ENCODE data around the gene MYRFL.
A peak's percentile ranks its signal among the peaks of the same experiment; 100 is the strongest.

The MYRFL gene

GRCh38 chr12:69998922-69999321 lies 173.9 kb downstream of the MYRFL start:
- no peak overlapping the region for H3K27ac ChIP-seq (ENCODE audit: low read length, poor library complexity, severe bottlenecking)
- no peak overlapping the region for H3K9ac ChIP-seq (ENCODE audit: low read length)
- peaks cover 8% of the 10 kb centered on the region for H3K4me1 ChIP-seq (ENCODE audit: control insufficient read depth, insufficient read depth, low read depth, low read length)
- H2BK12ac ChIP-seq (ENCODE audit: low read length in 2 of 2): no peak overlapping the region
- H3K4me3 ChIP-seq (ENCODE audit: insufficient read depth in 1 of 2, low read depth in 1 of 2, low read length in 2 of 2): no peak overlapping the region
- no peak overlapping the region for H2BK120ac ChIP-seq (ENCODE audit: low read depth, low read length)
- H4K91ac ChIP-seq (ENCODE audit: low read length): no peak overlapping the region
- no peak overlapping the region for H3K23ac ChIP-seq (ENCODE audit: low read length in 2 of 2)
- 100% methylated on average over 1 of the region's 2 CpGs for WGBS
- no peak overlapping the region for H3K14ac ChIP-seq (ENCODE audit: low read length in 2 of 2)
- no peak overlapping the region for H3K18ac ChIP-seq (ENCODE audit: low read depth in 1 of 2, low read length in 2 of 2)
- no peak overlapping the region for H2BK5ac ChIP-seq (ENCODE audit: low read depth, low read length, poor library complexity, severe bottlenecking)
- no peak for DNase-seq
- no peaks in the 10 kb centered on the region for H3K79me1 ChIP-seq (replicated peaks; ENCODE audit: low read length, poor library complexity, severe bottlenecking)
- H2AK5ac ChIP-seq (ENCODE audit: low read length, severe bottlenecking): no peak overlapping the region
- no peak overlapping the region for H2BK15ac ChIP-seq (ENCODE audit: low read depth, poor library complexity, severe bottlenecking)
- no peaks in the 10 kb centered on the region for H3K9me3 ChIP-seq (ENCODE audit: control insufficient read depth, low read length)
- H4K8ac ChIP-seq (ENCODE audit: low read length): no peak overlapping the region
- no peak overlapping the region for H3K4ac ChIP-seq (ENCODE audit: low read depth in 1 of 2, low read length in 2 of 2)
- no peak overlapping the region for H2AFZ ChIP-seq (ENCODE audit: low read depth, low read length)
- no peaks in the 10 kb centered on the region for H3K36me3 ChIP-seq (ENCODE audit: control insufficient read depth in 1 of 2, insufficient read depth in 2 of 2, low read depth in 1 of 2, low read length in 2 of 2)
- H3K4me2 ChIP-seq (ENCODE audit: low read length, poor library complexity, severe bottlenecking): no peak overlapping the region
- no peaks in the 10 kb centered on the region for H3K27me3 ChIP-seq (ENCODE audit: control insufficient read depth in 1 of 2, insufficient read depth in 1 of 2, low read length in 2 of 2)

GRCh38 chr12:69999561-69999960 lies 174.5 kb downstream of the MYRFL start:
- Histone ChIP-seq H3K23ac (ENCODE audit: low read length in 2 of 2) (no peak overlapping the region), H3K4ac (ENCODE audit: low read depth in 1 of 2, low read length in 2 of 2) (no peak overlapping the region), H3K18ac (ENCODE audit: low read depth in 1 of 2, low read length in 2 of 2) (no peak overlapping the region), H3K14ac (ENCODE audit: low read length in 2 of 2) (no peak overlapping the region), H3K36me3 (ENCODE audit: control insufficient read depth in 1 of 2, insufficient read depth in 2 of 2, low read depth in 1 of 2, low read length in 2 of 2) (no peaks in the 10 kb centered on the region), H2BK120ac (ENCODE audit: low read depth, low read length) (no peak overlapping the region), H2BK5ac (ENCODE audit: low read depth, low read length, poor library complexity, severe bottlenecking) (no peak overlapping the region), H3K27ac (ENCODE audit: low read length, poor library complexity, severe bottlenecking) (no peak overlapping the region), H2AK5ac (ENCODE audit: low read length, severe bottlenecking) (no peak overlapping the region), H3K4me2 (ENCODE audit: low read length, poor library complexity, severe bottlenecking) (no peak overlapping the region), H3K9ac (ENCODE audit: low read length) (no peak overlapping the region), H3K4me3 (ENCODE audit: insufficient read depth in 1 of 2, low read depth in 1 of 2, low read length in 2 of 2) (no peak overlapping the region), H2AFZ (ENCODE audit: low read depth, low read length) (no peak overlapping the region), H3K9me3 (ENCODE audit: control insufficient read depth, low read length) (no peaks in the 10 kb centered on the region), H2BK12ac (ENCODE audit: low read length in 2 of 2) (no peak overlapping the region), H3K4me1 (ENCODE audit: control insufficient read depth, insufficient read depth, low read depth, low read length) (peaks cover 8% of the 10 kb centered on the region), H2BK15ac (ENCODE audit: low read depth, poor library complexity, severe bottlenecking) (peak overlapping the region; percentile 44), H3K79me1 (replicated peaks; ENCODE audit: low read length, poor library complexity, severe bottlenecking) (no peaks in the 10 kb centered on the region), H4K91ac (ENCODE audit: low read length) (peak overlapping the region; percentile 43), H4K8ac (ENCODE audit: low read length) (no peak overlapping the region), H3K27me3 (ENCODE audit: control insufficient read depth in 1 of 2, insufficient read depth in 1 of 2, low read length in 2 of 2) (no peaks in the 10 kb centered on the region)
- DNase-seq: no peak
- WGBS: 80% methylated on average over 3 of the region's 3 CpGs

GRCh38 chr12:70002097-70002911 lies 177.3 kb downstream of the MYRFL start:
- Histone ChIP-seq H3K9me3 (ENCODE audit: control insufficient read depth, low read length) (no peaks in the 10 kb centered on the region), H3K18ac (ENCODE audit: low read depth in 1 of 2, low read length in 2 of 2) (peak overlapping the region; percentile 5 to 61), H3K27ac (ENCODE audit: low read length, poor library complexity, severe bottlenecking) (peak overlapping the region; percentile 28), H3K14ac (ENCODE audit: low read length in 2 of 2) (no peak overlapping the region), H3K4me3 (ENCODE audit: insufficient read depth in 1 of 2, low read depth in 1 of 2, low read length in 2 of 2) (no peak overlapping the region), H3K79me1 (replicated peaks; ENCODE audit: low read length, poor library complexity, severe bottlenecking) (no peaks in the 10 kb centered on the region), H3K4me1 (ENCODE audit: control insufficient read depth, insufficient read depth, low read depth, low read length) (peaks cover 6% of the 10 kb centered on the region), H3K27me3 (ENCODE audit: control insufficient read depth in 1 of 2, insufficient read depth in 1 of 2, low read length in 2 of 2) (no peaks in the 10 kb centered on the region), H3K36me3 (ENCODE audit: control insufficient read depth in 1 of 2, insufficient read depth in 2 of 2, low read depth in 1 of 2, low read length in 2 of 2) (no peaks in the 10 kb centered on the region), H4K91ac (ENCODE audit: low read length) (no peak overlapping the region), H2BK15ac (ENCODE audit: low read depth, poor library complexity, severe bottlenecking) (no peak overlapping the region), H4K8ac (ENCODE audit: low read length) (no peak overlapping the region), H3K4me2 (ENCODE audit: low read length, poor library complexity, severe bottlenecking) (no peak overlapping the region), H3K9ac (ENCODE audit: low read length) (no peak overlapping the region), H2BK12ac (ENCODE audit: low read length in 2 of 2) (peak overlapping the region in 1 of 2 experiments; percentile 45), H3K23ac (ENCODE audit: low read length in 2 of 2) (no peak overlapping the region), H3K4ac (ENCODE audit: low read depth in 1 of 2, low read length in 2 of 2) (no peak overlapping the region), H2AFZ (ENCODE audit: low read depth, low read length) (no peak overlapping the region), H2BK5ac (ENCODE audit: low read depth, low read length, poor library complexity, severe bottlenecking) (no peak overlapping the region), H2AK5ac (ENCODE audit: low read length, severe bottlenecking) (no peak overlapping the region), H2BK120ac (ENCODE audit: low read depth, low read length) (no peak overlapping the region)
- peak; percentile 24 for DNase-seq
- 78% methylated on average over 3 of the region's 3 CpGs for WGBS

DNA sequence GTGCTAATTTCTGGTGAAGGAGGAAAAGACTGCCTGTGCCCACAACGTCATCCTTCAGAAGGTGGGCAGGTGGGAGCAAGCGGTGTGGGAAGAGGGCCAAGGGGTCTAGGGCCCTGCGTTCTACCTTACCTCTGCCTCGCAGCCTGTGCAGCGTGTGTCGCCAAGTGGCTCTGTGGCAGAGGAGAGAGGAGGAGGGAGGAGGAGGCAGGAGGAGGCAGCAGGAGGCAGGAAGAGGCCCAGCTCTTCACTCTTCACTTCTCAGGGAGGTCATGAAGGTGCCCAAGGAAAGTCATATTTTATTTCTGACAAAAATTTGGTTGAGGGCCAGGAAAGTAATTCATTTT lies 177.9 kb downstream of the MYRFL start:
- Histone ChIP-seq H3K14ac (ENCODE audit: low read length in 2 of 2) (peak overlapping the region in 1 of 2 experiments; percentile 98), H3K4me3 (ENCODE audit: insufficient read depth in 1 of 2, low read depth in 1 of 2, low read length in 2 of 2) (no peak overlapping the region), H3K27me3 (ENCODE audit: control insufficient read depth in 1 of 2, insufficient read depth in 1 of 2, low read length in 2 of 2) (no peaks in the 10 kb centered on the region), H2BK12ac (ENCODE audit: low read length in 2 of 2) (peak overlapping the region in 1 of 2 experiments; percentile 92), H2BK15ac (ENCODE audit: low read depth, poor library complexity, severe bottlenecking) (no peak overlapping the region), H3K79me1 (replicated peaks; ENCODE audit: low read length, poor library complexity, severe bottlenecking) (no peaks in the 10 kb centered on the region), H2BK120ac (ENCODE audit: low read depth, low read length) (no peak overlapping the region), H3K23ac (ENCODE audit: low read length in 2 of 2) (peak overlapping the region in 1 of 2 experiments; percentile 67), H4K8ac (ENCODE audit: low read length) (no peak overlapping the region), H2AFZ (ENCODE audit: low read depth, low read length) (peak overlapping the region; percentile 60), H2BK5ac (ENCODE audit: low read depth, low read length, poor library complexity, severe bottlenecking) (no peak overlapping the region), H3K4me2 (ENCODE audit: low read length, poor library complexity, severe bottlenecking) (no peak overlapping the region), H3K9ac (ENCODE audit: low read length) (no peak overlapping the region), H3K18ac (ENCODE audit: low read depth in 1 of 2, low read length in 2 of 2) (no peak overlapping the region), H3K9me3 (ENCODE audit: control insufficient read depth, low read length) (peaks cover 2% of the 10 kb centered on the region), H3K27ac (ENCODE audit: low read length, poor library complexity, severe bottlenecking) (peak overlapping the region; percentile 28), H3K4ac (ENCODE audit: low read depth in 1 of 2, low read length in 2 of 2) (peak overlapping the region in 1 of 2 experiments; percentile 90), H2AK5ac (ENCODE audit: low read length, severe bottlenecking) (no peak overlapping the region), H4K91ac (ENCODE audit: low read length) (no peak overlapping the region), H3K36me3 (ENCODE audit: control insufficient read depth in 1 of 2, insufficient read depth in 2 of 2, low read depth in 1 of 2, low read length in 2 of 2) (no peaks in the 10 kb centered on the region), H3K4me1 (ENCODE audit: control insufficient read depth, insufficient read depth, low read depth, low read length) (peaks cover 6% of the 10 kb centered on the region)
- no peak for DNase-seq
- WGBS: 69% methylated on average over 6 of the region's 6 CpGs
